Activated CD8-positive, alpha-beta T cell treated with anti-CD3 and anti-CD28 coated beads for 36 hours (primary cell): ENCODE measurements around the gene ANKRD55. TPM values are rescaled to one million over a fixed set of nuclear protein-coding genes. Genes with fewer than 3 reads are reported as not detected.

ENCODE experiments used
- ATAC-seq: fragments of 200-7000 bp; cut with Tn5 transposase; one replicate; pipeline ENCODE4 v1.10.0; 2021; ENCODE audit warnings: mild to moderate bottlenecking, moderate library complexity
- CTCF ChIA-PET: fragments of 350-600 bp; sonication (Branson Sonifier 250); formaldehyde crosslinking; loops from one replicate; lab custom pipeline; 2021; ENCODE audit warnings: antibody characterized with exemption; lab: Charles Lee
- POLR2A ChIA-PET: fragments of 350-600 bp; sonication (Branson Sonifier 250); formaldehyde crosslinking; loops from one replicate; lab custom pipeline; 2021; ENCODE audit warnings: antibody characterized with exemption; lab: Charles Lee
- DNase-seq: peaks from one replicate; pipeline ENCODE4 v3.0.0-alpha.2; 2020
- H3K27ac Mint-ChIP-seq: one replicate; pipeline ENCODE4 v1.8.0; 2021; ENCODE audit warnings: mild to moderate bottlenecking, mixed read lengths
- H3K27me3 Mint-ChIP-seq: one replicate; pipeline ENCODE4 v1.8.0; 2021; ENCODE audit warnings: mixed read lengths
- H3K36me3 Mint-ChIP-seq: one replicate; pipeline ENCODE4 v1.8.0; 2021; ENCODE audit warnings: low read depth, mixed read lengths
- H3K4me1 Mint-ChIP-seq: one replicate; pipeline ENCODE4 v1.8.0; 2021; ENCODE audit warnings: low read depth, mixed read lengths
- H3K4me3 Mint-ChIP-seq: one replicate; pipeline ENCODE4 v1.8.0; 2021; ENCODE audit warnings: mild to moderate bottlenecking, moderate library complexity, mixed read lengths
- H3K9me3 Mint-ChIP-seq: one replicate; pipeline ENCODE4 v1.8.0; 2021; ENCODE audit warnings: mixed read lengths
- intact Hi-C: fragments of 100-400 bp; cut with micrococcal nuclease; formaldehyde crosslinking; loops from one replicate; pipeline ENCODE4 v1.10.0; 2022
- total RNA-seq, 2 experiments: library from RNA; stranded (reverse); gene quantifications; one replicate each; pipeline ENCODE4 v1.2.3, GENCODE V29; 2021
- TF ChIP-seq, protein P1 (sequence below): fragments of 200-600 bp; IDR thresholded peaks from one replicate; pipeline ENCODE4 v1.8.0; 2022; ENCODE audit warnings: antibody characterized with exemption, mild to moderate bottlenecking

Gene ANKRD55
- total RNA-seq, 2 experiments from 2014 or later: not detected

DNA sequence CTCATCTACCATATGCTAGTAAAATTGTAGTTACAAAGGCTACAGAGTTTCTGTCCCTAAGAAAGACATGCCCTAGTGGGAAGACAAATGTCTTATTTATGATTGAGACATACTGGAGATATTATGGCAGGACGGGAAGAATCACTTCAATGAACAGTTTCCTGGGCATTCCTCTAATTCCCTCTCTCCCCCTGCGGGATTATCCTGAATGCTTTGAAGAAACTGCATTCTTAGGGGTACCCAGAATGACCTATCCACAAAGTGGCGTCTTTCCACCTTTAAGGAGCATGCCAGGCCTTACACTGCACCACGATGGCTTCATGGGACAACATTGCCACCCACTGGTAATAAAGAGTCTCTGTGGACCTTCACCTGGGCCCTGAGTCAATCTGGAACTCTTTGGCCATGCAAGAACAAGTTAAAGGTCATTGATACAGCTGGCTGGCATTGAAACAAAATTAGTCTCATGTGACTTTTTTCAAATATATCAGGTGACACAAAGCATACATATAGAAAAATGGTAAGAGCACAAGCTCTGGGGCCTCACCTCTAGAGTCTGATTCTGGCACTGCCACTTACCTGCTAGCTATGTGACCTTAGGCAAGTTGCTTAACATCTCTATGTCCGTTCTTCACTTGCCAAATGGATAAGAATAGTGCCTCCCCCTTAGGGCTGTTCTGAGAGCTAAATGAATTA is 32.0 kb downstream of the ANKRD55 start:
- Mint-ChIP-seq H3K27me3 (no peaks in the 10 kb centered on the region), H3K27ac (no peak overlapping the region), H3K4me3 (no peak overlapping the region), H3K36me3 (no peaks in the 10 kb centered on the region), H3K9me3 (no peaks in the 10 kb centered on the region), H3K4me1 (peaks cover 11% of the 10 kb centered on the region)
- peak; percentile 99 for ATAC-seq
- intact Hi-C loops: loop anchor here (2.0 kb wide), 2 partner anchors 222 to 266 kb away; no protein-coding TSS in a partner anchor
- ChIA-PET CTCF (interaction anchor here (0.6 to 5.4 kb wide), 42 partner anchors 9 to 551 kb away, joined by 3 to 106 read pairs (median 4); no protein-coding TSS in a partner anchor), POLR2A (interaction anchor here (0.7 to 1.2 kb wide), 3 partner anchors 144 to 266 kb away, joined by 3 read pairs; partner anchors contain the start of gene IL6ST)
- DNase-seq: peak; percentile 77
- TF ChIP-seq, protein P1, sequence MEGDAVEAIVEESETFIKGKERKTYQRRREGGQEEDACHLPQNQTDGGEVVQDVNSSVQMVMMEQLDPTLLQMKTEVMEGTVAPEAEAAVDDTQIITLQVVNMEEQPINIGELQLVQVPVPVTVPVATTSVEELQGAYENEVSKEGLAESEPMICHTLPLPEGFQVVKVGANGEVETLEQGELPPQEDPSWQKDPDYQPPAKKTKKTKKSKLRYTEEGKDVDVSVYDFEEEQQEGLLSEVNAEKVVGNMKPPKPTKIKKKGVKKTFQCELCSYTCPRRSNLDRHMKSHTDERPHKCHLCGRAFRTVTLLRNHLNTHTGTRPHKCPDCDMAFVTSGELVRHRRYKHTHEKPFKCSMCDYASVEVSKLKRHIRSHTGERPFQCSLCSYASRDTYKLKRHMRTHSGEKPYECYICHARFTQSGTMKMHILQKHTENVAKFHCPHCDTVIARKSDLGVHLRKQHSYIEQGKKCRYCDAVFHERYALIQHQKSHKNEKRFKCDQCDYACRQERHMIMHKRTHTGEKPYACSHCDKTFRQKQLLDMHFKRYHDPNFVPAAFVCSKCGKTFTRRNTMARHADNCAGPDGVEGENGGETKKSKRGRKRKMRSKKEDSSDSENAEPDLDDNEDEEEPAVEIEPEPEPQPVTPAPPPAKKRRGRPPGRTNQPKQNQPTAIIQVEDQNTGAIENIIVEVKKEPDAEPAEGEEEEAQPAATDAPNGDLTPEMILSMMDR: peak; percentile 83

DNA sequence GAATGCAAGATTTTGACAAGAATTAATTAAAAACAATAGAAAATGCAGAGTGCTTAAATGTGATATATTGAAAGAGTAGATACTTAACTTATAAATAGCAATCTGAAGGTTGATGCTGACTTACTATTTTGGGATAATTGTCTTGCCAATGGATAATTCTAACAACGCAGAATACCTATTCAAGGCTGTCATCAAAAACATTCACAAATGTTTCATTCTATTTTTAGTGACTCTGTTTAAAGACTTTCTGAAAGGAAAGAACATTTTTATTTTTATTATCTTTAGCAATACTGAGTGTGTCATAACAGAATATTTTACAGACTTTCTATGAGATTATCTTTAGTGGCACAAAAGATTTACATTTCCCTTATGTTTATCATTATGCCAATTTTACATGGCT is 38.1 kb downstream of the ANKRD55 start:
- no peak for ATAC-seq
- no peak for DNase-seq
- Mint-ChIP-seq H3K27me3 (no peaks in the 10 kb centered on the region), H3K27ac (no peak overlapping the region), H3K4me1 (peaks cover 7% of the 10 kb centered on the region), H3K4me3 (no peak overlapping the region), H3K36me3 (no peaks in the 10 kb centered on the region), H3K9me3 (no peaks in the 10 kb centered on the region)
- TF ChIP-seq, protein P1: no peak
- CTCF ChIA-PET: no interaction called here
- POLR2A ChIA-PET: no interaction called here
- intact Hi-C loops: no loop called here

DNA sequence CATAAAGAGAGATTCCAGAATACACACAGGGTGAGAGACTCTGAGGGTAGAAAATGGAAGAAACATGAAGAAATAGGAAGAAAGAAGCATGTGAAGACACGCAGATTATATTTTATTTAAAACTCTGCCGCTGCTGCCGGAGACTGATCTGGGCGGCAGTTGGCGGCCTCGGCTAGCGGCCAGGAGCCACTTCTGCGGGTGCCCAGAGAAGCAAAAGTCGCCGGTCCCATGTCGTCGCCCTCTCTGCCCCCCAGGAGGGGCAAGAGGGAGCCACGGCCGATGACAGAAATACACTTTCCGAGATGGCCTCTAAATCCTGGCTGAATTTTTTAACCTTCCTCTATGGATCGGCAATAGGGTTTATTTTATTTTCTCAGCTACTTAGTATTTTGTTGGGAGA is 40.9 kb downstream of the ANKRD55 start:
- Mint-ChIP-seq H3K4me1 (peaks cover 7% of the 10 kb centered on the region), H3K36me3 (no peaks in the 10 kb centered on the region), H3K27ac (no peak overlapping the region), H3K4me3 (no peak overlapping the region), H3K9me3 (peaks cover 1% of the 10 kb centered on the region), H3K27me3 (no peaks in the 10 kb centered on the region)
- TF ChIP-seq, protein P1: no peak
- DNase-seq (no peak), ATAC-seq (no peak)
- intact Hi-C loops: no loop called here
- CTCF ChIA-PET: interaction anchor here (2.6 kb wide), 1 partner anchor 257 kb away, joined by 5 read pairs; no protein-coding TSS in a partner anchor
- POLR2A ChIA-PET: no interaction called here

DNA sequence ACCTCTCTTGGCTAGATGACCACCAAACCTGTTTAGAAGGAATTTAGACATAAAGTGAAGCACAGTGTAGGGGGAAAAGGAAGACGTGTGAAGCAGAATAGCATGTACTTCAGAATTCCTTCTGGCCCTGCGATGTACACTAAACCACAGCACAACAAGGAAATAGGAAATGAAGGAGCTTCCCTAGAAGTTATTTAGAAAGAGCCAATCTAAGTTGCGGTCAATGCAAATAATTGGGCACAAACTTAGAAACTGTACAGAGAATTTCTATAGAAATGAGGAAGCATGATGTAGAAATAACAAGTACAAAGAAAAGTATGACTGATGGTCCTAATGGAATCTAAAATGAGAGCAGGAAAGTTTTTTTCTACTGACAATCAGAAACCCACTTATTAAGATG is 41.5 kb downstream of the ANKRD55 start:
- ChIA-PET CTCF (no interaction called here), POLR2A (no interaction called here)
- H3K4me1 Mint-ChIP-seq: peaks cover 7% of the 10 kb centered on the region
- no peak for ATAC-seq
- H3K4me3 Mint-ChIP-seq: no peak overlapping the region
- H3K27ac Mint-ChIP-seq: no peak overlapping the region
- H3K9me3 Mint-ChIP-seq: peaks cover 1% of the 10 kb centered on the region
- intact Hi-C loops: no loop called here
- no peaks in the 10 kb centered on the region for H3K36me3 Mint-ChIP-seq
- no peak for DNase-seq
- TF ChIP-seq, protein P1: no peak
- no peaks in the 10 kb centered on the region for H3K27me3 Mint-ChIP-seq

DNA sequence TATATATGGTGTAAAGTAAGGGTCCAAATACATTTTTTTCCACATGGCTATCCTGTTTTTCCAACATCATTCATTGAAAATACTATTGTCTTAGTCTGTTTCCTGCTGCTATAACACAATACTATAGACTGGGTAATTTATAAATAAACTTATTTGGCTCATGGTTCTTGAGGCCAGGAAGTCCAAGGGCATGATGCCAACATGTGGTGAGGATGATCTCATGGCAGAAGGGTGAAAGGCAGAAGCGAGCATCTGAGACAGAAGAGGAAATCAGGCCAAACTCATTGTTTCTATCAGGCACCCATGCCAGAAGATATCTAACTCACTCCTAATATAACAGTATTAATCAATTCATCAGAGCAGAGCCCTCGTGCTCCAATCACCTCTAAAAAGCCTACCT is 42.6 kb downstream of the ANKRD55 start:
- TF ChIP-seq, protein P1: no peak
- no peak for ATAC-seq
- peaks cover 1% of the 10 kb centered on the region for H3K9me3 Mint-ChIP-seq
- H3K4me3 Mint-ChIP-seq: no peak overlapping the region
- H3K4me1 Mint-ChIP-seq: peaks cover 7% of the 10 kb centered on the region
- intact Hi-C loops: no loop called here
- H3K36me3 Mint-ChIP-seq: no peaks in the 10 kb centered on the region
- H3K27ac Mint-ChIP-seq: no peak overlapping the region
- DNase-seq: peak; percentile 44
- POLR2A ChIA-PET: no interaction called here
- H3K27me3 Mint-ChIP-seq: no peaks in the 10 kb centered on the region
- CTCF ChIA-PET: interaction anchor here (0.7 kb wide), 1 partner anchor 255 kb away, joined by 3 read pairs; no protein-coding TSS in a partner anchor
